B cell (primary cell): ENCODE measurements around the gene RAB8A.

Experiments used
- CTCF ChIP-seq: fragments of 200-600 bp; IDR thresholded peaks from one replicate; pipeline ENCODE4 v1.8.0; 2022; ENCODE audit warnings: antibody characterized with exemption, mild to moderate bottlenecking
- EZH2 ChIP-seq: IDR thresholded peaks from 2 replicates; pipeline ENCODE4 v1.6.1; 2012; ENCODE audit warnings: borderline replicate concordance, low read depth, mild to moderate bottlenecking, moderate library complexity, low read length; ENCODE audit not compliant: insufficient read depth, poor library complexity, severe bottlenecking

- TF ChIP-seq CTCF: no peak
- no peak for TF ChIP-seq EZH2
These were observed 34.6 kb upstream of the RAB8A start for GRCh38 chr19:16076958-16077611.
